K562 (cell line): ENCODE measurements around the gene NEUROD2. TPM values are rescaled to one million over a fixed set of nuclear protein-coding genes. Genes with fewer than 3 reads are reported as not detected.

Experiments used
- ARHGAP35 ChIP-seq: fragments of 450-650 bp; IDR thresholded peaks from 2 replicates; pipeline ENCODE4 v1.6.1; 2018; ENCODE audit not compliant: partially characterized antibody
- CBFA2T2 ChIP-seq: fragments of 450-650 bp; conservative IDR thresholded peaks from 2 replicates; pipeline ENCODE4 v1.6.1; 2017; ENCODE audit warnings: mild to moderate bottlenecking
- DNMT1 ChIP-seq: fragments of 450-650 bp; IDR thresholded peaks from 2 replicates; pipeline ENCODE4 v1.6.1; 2016; ENCODE audit warnings: antibody characterized with exemption, mild to moderate bottlenecking
- ETV6 ChIP-seq, 3 experiments: fragments of 150-350 bp in 1 of 3; sonication (generic) in 1 of 3; formaldehyde crosslinking in 1 of 3; IDR thresholded peaks; 2 replicates each; pipeline versions ENCODE4 v1.6.1 to v1.8.0; 2014 to 2022; ENCODE audit warnings: borderline replicate concordance in 2 of 3, low read depth in 2 of 3, antibody characterized with exemption in 1 of 3, low read length in 1 of 3, mild to moderate bottlenecking in 1 of 3, missing genetic modification reagents in 1 of 3
- HIVEP1 ChIP-seq: fragments of 250-450 bp; sonication (Bioruptor Pico); IDR thresholded peaks from 2 replicates; pipeline ENCODE4 v1.4.0; 2020; ENCODE audit warnings: mild to moderate bottlenecking
- IRF9 ChIP-seq: fragments of 450-650 bp; IDR thresholded peaks from 2 replicates; pipeline ENCODE4 v1.6.1; 2016; ENCODE audit warnings: missing biosample characterization, missing genetic modification characterization
- KDM4B ChIP-seq, 2 experiments: fragments of 450-650 bp in 1 of 2; sonication (generic) in 1 of 2; IDR thresholded peaks; 2 replicates each; pipeline ENCODE4 v1.6.1; 2016 to 2017; ENCODE audit warnings: borderline replicate concordance in 2 of 2, antibody characterized with exemption in 1 of 2, low read depth in 1 of 2, mild to moderate bottlenecking in 1 of 2
- LARP7 ChIP-seq: fragments of 450-650 bp; IDR thresholded peaks from 2 replicates; pipeline ENCODE4 v1.6.1; 2016
- MTA1 ChIP-seq: fragments of 450-650 bp; IDR thresholded peaks from 2 replicates; pipeline ENCODE4 v1.6.1; 2017; ENCODE audit warnings: borderline replicate concordance
- OTX1 ChIP-seq: fragments of 450-650 bp; formaldehyde crosslinking; IDR thresholded peaks from 2 replicates; pipeline ENCODE4 v1.4.0; 2022; ENCODE audit warnings: mild to moderate bottlenecking
- PRMT5 ChIP-seq: sonication (generic); formaldehyde crosslinking; IDR thresholded peaks from 2 replicates; pipeline ENCODE4 v1.5.0; 2020; ENCODE audit warnings: missing genetic modification reagents
- SAP30 ChIP-seq: fragments of 200-600 bp; sonication (generic); IDR thresholded peaks from 2 replicates; pipeline ENCODE4 v1.6.1; 2012; ENCODE audit warnings: borderline replicate concordance, low read depth, mild to moderate bottlenecking, moderate library complexity, low read length, control low read depth, inconsistent platforms; ENCODE audit not compliant: insufficient read depth, poor library complexity, severe bottlenecking
- SFPQ ChIP-seq: fragments of 200-400 bp; formaldehyde crosslinking; IDR thresholded peaks from 2 replicates; pipeline ENCODE4 v1.6.1; 2017; ENCODE audit warnings: mild to moderate bottlenecking, low read depth, low read length, moderate library complexity
- SMARCB1 ChIP-seq: IDR thresholded peaks from 2 replicates; pipeline ENCODE4 v1.6.1; 2011; ENCODE audit warnings: improper control_type of control experiment, low read depth; ENCODE audit not compliant: insufficient read length
- STAG1 ChIP-seq: sonication (generic); formaldehyde crosslinking; IDR thresholded peaks from 2 replicates; pipeline ENCODE4 v1.5.0; 2020; ENCODE audit warnings: missing genetic modification reagents, borderline replicate concordance
- TAF1 ChIP-seq: IDR thresholded peaks from 2 replicates; pipeline ENCODE4 v1.6.1; 2011; ENCODE audit warnings: mild to moderate bottlenecking, low read length, moderate library complexity; ENCODE audit not compliant: insufficient read depth, control insufficient read depth, severe bottlenecking; ENCODE audit errors: extremely low read depth
- TBP ChIP-seq: optimal IDR thresholded peaks from 2 replicates; pipeline ENCODE3; 2011; ENCODE audit warnings: low read depth, low read length, improper control_type of control experiment
- TSHZ1 ChIP-seq: fragments of 250-450 bp; sonication (Bioruptor Pico); IDR thresholded peaks from 2 replicates; pipeline ENCODE4 v1.4.0; 2020; ENCODE audit warnings: mild to moderate bottlenecking, moderate library complexity
- ZNF277 ChIP-seq: fragments of 250-450 bp; sonication (Bioruptor Pico); IDR thresholded peaks from 2 replicates; pipeline ENCODE4 v1.8.0; 2022; ENCODE audit warnings: inconsistent platforms, mild to moderate bottlenecking, moderate library complexity, borderline replicate concordance
- ZNF561 ChIP-seq: fragments of 450-650 bp; formaldehyde crosslinking; conservative IDR thresholded peaks from 2 replicates; pipeline ENCODE4 v1.4.0; 2020; ENCODE audit warnings: mild to moderate bottlenecking, moderate library complexity
- ZNF830 ChIP-seq: fragments of 250-450 bp; sonication (Bioruptor Pico); IDR thresholded peaks from 2 replicates; pipeline ENCODE4 v1.5.0; 2021; ENCODE audit warnings: mild to moderate bottlenecking
- polyA plus RNA-seq, 8 experiments: library from polyadenylated mRNA; depleted of rRNA in 4 of 8; stranded (reverse) in 5 of 8; unstranded in 3 of 8; fragments of >200 nt; fragmentation: Nextera tagmentation in 2 of 8; fragmentation: Illumina TruSeq in 1 of 8; extraction: Ambion mirVana in 2 of 8; extraction: Trizol in 1 of 8; gene quantifications; 2 replicates each; pipeline versions ENCODE4 v1.2.1 to v1.2.3, GENCODE V29; 2011 to 2014; ENCODE audit warnings: inconsistent platforms in 1 of 8, missing spikeins in 1 of 8
- total RNA-seq, 7 experiments: library from RNA; depleted of rRNA in 6 of 7; stranded (reverse); fragments of >200 nt in 6 of 7; fragmentation: Illumina TruSeq in 2 of 7; extraction: Trizol in 2 of 7; gene quantifications; 2 replicates each; pipeline versions ENCODE4 v1.2.1 to v1.2.3, GENCODE V29; 2011 to 2021; ENCODE audit warnings: low replicate concordance in 1 of 7

NEUROD2 gene
- total and polyA plus RNA-seq, 9 of the 15 experiments (the other 6 are each of a cell fraction or from before 2014, with no cell fraction given): not detected

GRCh38 chr17:39650121-39650579, 42.4 kb upstream of the NEUROD2 start (continued):
- no peak for TF ChIP-seq TSHZ1 (CRISPR knock-in tag)
- TF ChIP-seq HIVEP1 (CRISPR knock-in tag): no peak
- no peak for TF ChIP-seq SMARCB1
- TF ChIP-seq ZNF561 (CRISPR knock-in tag): no peak
- no peak for TF ChIP-seq STAG1 (CRISPR knock-in tag)
- TF ChIP-seq DNMT1: no peak
- peak; percentile 83 for TF ChIP-seq MTA1
- TF ChIP-seq PRMT5 (CRISPR knock-in tag): no peak
- no peak for TF ChIP-seq ZNF277 (CRISPR knock-in tag)
- TF ChIP-seq CBFA2T2: peak; percentile 80
- TF ChIP-seq SAP30: no peak
- no peak for TF ChIP-seq LARP7
- no peak for TF ChIP-seq SFPQ
- no peak for TF ChIP-seq ZNF830 (CRISPR knock-in tag)
- TF ChIP-seq OTX1: no peak
- TF ChIP-seq IRF9 (tag): no peak
- TF ChIP-seq ETV6 (IDR thresholded peaks at IDR 0.05; ENCODE audit: borderline replicate concordance in 1 of 2, low read depth in 2 of 2, low read length in 1 of 2): no peak
- TF ChIP-seq ETV6 (CRISPR knock-in tag; IDR thresholded peaks at IDR 0.05; ENCODE audit: borderline replicate concordance): no peak
- peak; percentile 46 for TF ChIP-seq TAF1
- TF ChIP-seq ARHGAP35: no peak
- no peak for TF ChIP-seq TBP
- no peak for TF ChIP-seq KDM4B (IDR thresholded peaks at IDR 0.05; ENCODE audit: borderline replicate concordance in 2 of 2, low read depth in 1 of 2)
